Sigmoid colon (tissue), 7 donors: Measurements from ENCODE around the gene CD34. TPM values are rescaled to one million over a fixed set of nuclear protein-coding genes. Genes with fewer than 3 reads are reported as not detected.
A peak's percentile ranks its signal among the peaks of the same experiment; 100 is the strongest.

ENCODE experiments used
- DNase-seq: peaks from one replicate; pipeline ENCODE4 v3.0.0-alpha.2; 2019
- H3K27ac ChIP-seq, 4 donors: fragments of 200-600 bp; sonication (generic); one replicate each; pipeline ENCODE4 v1.5.1; 2016 to 2019; ENCODE audit warnings: mild to moderate bottlenecking in 1 of 4
- H3K27me3 ChIP-seq, 3 donors: fragments of 200-600 bp; sonication (generic); one replicate each; pipeline ENCODE4 v1.5.1; 2019; ENCODE audit warnings: mild to moderate bottlenecking in 1 of 3
- H3K36me3 ChIP-seq, 4 donors: fragments of 200-600 bp; sonication (generic); one replicate each; pipeline ENCODE4 v1.5.1; 2016 to 2019
- H3K4me1 ChIP-seq, 4 donors: fragments of 200-600 bp; sonication (generic); one replicate each; pipeline ENCODE4 v1.5.1; 2017 to 2019
- H3K4me3 ChIP-seq, 4 donors: fragments of 200-600 bp; sonication (generic); one replicate each; pipeline ENCODE4 v1.5.1; 2017 to 2019; ENCODE audit warnings: mild to moderate bottlenecking in 2 of 4, moderate library complexity in 1 of 4
- H3K9me3 ChIP-seq, 4 donors: fragments of 200-600 bp in 3 of 4; sonication (generic) in 3 of 4; one replicate each; pipeline versions ENCODE4 v1.5.1 to v1.6.1; 2013 to 2019
- EP300 ChIP-seq, 4 donors: sonication (generic); formaldehyde crosslinking; IDR thresholded peaks; one replicate each; pipeline ENCODE4 v1.6.1; 2017; ENCODE audit warnings: antibody characterized with exemption in 4 of 4
- POLR2A ChIP-seq, 2 donors: fragments of 450-650 bp; IDR thresholded peaks; one replicate each; pipeline ENCODE4 v1.6.1; 2016; ENCODE audit warnings: antibody characterized with exemption in 2 of 2, mild to moderate bottlenecking in 2 of 2, moderate library complexity in 2 of 2
- POLR2AphosphoS5 ChIP-seq, 4 donors: sonication (generic); formaldehyde crosslinking; IDR thresholded peaks; one replicate each; pipeline ENCODE4 v1.6.1; 2017; ENCODE audit warnings: antibody characterized with exemption in 4 of 4
- WGBS, 2 donors: extraction: QIAGEN DNeasy Blood & Tissue Kit; methylation state at CpG; one replicate each; pipeline ENCODE4 v1.1.7; 2013; 5-methylcytosine and 5-hydroxymethylcytosine counted together
- intact Hi-C: fragments of 100-400 bp; cut with DNase I; formaldehyde crosslinking; loops from one replicate; pipeline ENCODE4 v1.15.1; 2023
- polyA plus RNA-seq, 3 donors: library from polyadenylated mRNA; stranded (reverse); fragments of 200-250 nt; gene quantifications; one replicate each; pipeline ENCODE4 v1.2.3, GENCODE V29; 2013
- total RNA-seq, 4 donors: library from RNA; depleted of rRNA; stranded (reverse); fragments of >200 nt; gene quantifications; one replicate each; pipeline ENCODE4 v1.1.0, GENCODE V29; 2016
- TF ChIP-seq, protein P1 (sequence below), 4 experiments: fragments of 450-650 bp in 3 of 4; fragments of 200-600 bp in 1 of 4; IDR thresholded peaks; one replicate each; pipeline ENCODE4 v1.5.1; 2016 to 2019; ENCODE audit warnings: antibody characterized with exemption in 4 of 4, mild to moderate bottlenecking in 3 of 4, moderate library complexity in 2 of 4
- donor health status: healthy with polysubstance abuse.
- donor health status: Bipolar disorder and iron deficiency.
- donor health status: healthy.

The CD34 gene
- total and polyA plus RNA-seq, 7 donors: 1.8 to 58.7 (median 15.9) TPM

DNA sequence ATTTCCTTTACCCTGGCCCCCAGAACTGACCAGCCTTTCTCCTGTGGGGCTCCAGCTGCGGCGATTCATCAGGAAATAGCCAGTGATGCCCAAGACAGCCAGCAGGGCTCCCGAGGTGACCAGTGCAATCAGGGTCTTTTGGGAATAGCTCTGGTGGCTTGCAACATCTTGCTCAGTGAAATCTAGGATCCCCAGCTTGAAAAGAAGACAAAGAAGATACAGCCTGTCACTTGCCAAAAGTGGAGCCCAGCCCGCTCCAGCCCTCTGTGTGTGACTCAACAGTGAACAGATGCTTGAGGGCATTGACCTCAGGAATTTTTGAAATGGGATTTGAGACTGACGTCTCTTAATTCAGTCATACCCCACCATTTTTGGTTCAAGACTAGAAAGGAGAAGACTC, 22.3 kb downstream of the CD34 start:
- no peaks in the 10 kb centered on the region for H3K9me3 ChIP-seq
- no peak for TF ChIP-seq EP300 (IDR thresholded peaks at IDR 0.05)
- TF ChIP-seq, protein P1, sequence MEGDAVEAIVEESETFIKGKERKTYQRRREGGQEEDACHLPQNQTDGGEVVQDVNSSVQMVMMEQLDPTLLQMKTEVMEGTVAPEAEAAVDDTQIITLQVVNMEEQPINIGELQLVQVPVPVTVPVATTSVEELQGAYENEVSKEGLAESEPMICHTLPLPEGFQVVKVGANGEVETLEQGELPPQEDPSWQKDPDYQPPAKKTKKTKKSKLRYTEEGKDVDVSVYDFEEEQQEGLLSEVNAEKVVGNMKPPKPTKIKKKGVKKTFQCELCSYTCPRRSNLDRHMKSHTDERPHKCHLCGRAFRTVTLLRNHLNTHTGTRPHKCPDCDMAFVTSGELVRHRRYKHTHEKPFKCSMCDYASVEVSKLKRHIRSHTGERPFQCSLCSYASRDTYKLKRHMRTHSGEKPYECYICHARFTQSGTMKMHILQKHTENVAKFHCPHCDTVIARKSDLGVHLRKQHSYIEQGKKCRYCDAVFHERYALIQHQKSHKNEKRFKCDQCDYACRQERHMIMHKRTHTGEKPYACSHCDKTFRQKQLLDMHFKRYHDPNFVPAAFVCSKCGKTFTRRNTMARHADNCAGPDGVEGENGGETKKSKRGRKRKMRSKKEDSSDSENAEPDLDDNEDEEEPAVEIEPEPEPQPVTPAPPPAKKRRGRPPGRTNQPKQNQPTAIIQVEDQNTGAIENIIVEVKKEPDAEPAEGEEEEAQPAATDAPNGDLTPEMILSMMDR (IDR thresholded peaks at IDR 0.05): no peak
- no peak for TF ChIP-seq POLR2A (IDR thresholded peaks at IDR 0.05)
- no peak for TF ChIP-seq POLR2AphosphoS5 (IDR thresholded peaks at IDR 0.05)
- no peaks in the 10 kb centered on the region for H3K27me3 ChIP-seq
- H3K4me3 ChIP-seq: no peak overlapping the region
- DNase-seq: peak; percentile 82
- intact Hi-C loops: loop anchor here (5.0 kb wide), 1 partner anchor 359 kb away; no protein-coding TSS in a partner anchor
- H3K36me3 ChIP-seq: no peaks in the 10 kb centered on the region
- H3K4me1 ChIP-seq: peaks cover 0 to 62% (median 35%) of the 10 kb centered on the region in 4 donors
- WGBS, 2 donors: 81 to 85% methylated on average over 5 of the region's 5 CpGs
- H3K27ac ChIP-seq: peak overlapping the region; percentile 63 to 76 (median 71)

DNA sequence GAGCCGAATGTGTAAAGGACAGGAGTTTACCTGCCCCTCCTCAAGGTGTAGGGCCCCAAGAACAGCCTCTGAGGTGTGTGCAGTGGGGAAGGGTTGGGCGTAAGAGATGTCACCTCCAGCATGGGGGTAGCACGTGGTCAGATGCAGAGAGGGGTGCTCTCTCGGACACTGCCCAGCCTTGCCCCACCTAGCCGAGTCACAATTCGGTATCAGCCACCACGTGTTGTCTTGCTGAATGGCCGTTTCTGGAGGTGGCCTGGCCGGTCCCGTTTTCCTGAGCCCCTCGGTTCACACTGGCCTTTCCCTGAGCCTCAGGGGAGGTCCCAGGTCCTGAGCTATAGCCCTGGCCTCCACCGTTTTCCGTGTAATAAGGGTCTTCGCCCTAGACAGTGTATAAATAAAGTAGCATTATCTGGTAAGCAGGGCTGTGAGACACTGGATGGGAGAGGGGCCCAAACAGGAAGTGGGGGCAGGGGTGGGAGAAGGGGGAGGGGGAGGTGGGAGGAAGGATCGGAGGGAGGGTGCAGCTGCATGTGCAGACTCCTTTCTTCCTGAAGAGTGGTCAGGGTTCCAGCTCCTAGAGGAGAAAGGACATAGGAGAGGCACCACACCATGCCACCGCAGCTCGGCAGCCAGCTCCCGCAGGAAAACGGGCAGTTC, 23.3 kb downstream of the CD34 start:
- H3K4me3 ChIP-seq: no peak overlapping the region
- intact Hi-C loops: loop anchor here (5.0 kb wide), 1 partner anchor 360 kb away; no protein-coding TSS in a partner anchor
- peaks cover 0 to 62% (median 36%) of the 10 kb centered on the region in 4 donors for H3K4me1 ChIP-seq
- 76 to 88% methylated on average over 19 of the region's 19 CpGs for WGBS, 2 donors
- no peaks in the 10 kb centered on the region for H3K27me3 ChIP-seq
- H3K36me3 ChIP-seq: no peaks in the 10 kb centered on the region
- no peaks in the 10 kb centered on the region for H3K9me3 ChIP-seq
- peak overlapping the region; percentile 19 to 76 (median 71) for H3K27ac ChIP-seq
- TF ChIP-seq, protein P1 (IDR thresholded peaks at IDR 0.05): no peak
- TF ChIP-seq POLR2AphosphoS5 (IDR thresholded peaks at IDR 0.05) (no peak), POLR2A (IDR thresholded peaks at IDR 0.05) (no peak), EP300 (IDR thresholded peaks at IDR 0.05) (no peak)
- DNase-seq: no peak

DNA sequence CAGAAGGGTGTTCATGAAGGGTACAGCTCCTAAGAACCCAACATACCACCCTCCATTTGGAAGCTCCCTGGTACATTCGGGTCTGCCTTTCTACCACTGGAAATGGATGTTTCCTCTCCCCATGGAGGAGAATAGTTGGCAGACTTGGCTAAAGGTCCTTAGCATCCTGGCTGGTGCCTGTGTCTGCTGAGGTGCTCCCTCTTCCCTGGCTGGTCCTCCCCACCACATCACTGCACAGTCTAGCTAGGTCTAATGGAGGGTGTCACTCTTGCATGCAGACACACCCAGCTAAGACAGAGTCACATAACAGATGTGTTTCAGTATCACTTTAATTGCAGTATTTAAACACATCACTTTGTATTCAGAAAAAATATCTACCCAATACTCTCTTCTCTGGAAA, 24.7 kb downstream of the CD34 start:
- Histone ChIP-seq H3K9me3 (no peaks in the 10 kb centered on the region), H3K36me3 (no peaks in the 10 kb centered on the region), H3K27ac (peak overlapping the region; percentile 30 to 76 (median 41)), H3K4me3 (no peak overlapping the region), H3K4me1 (peaks cover 0 to 62% (median 31%) of the 10 kb centered on the region in 4 donors), H3K27me3 (no peaks in the 10 kb centered on the region)
- TF ChIP-seq EP300 (IDR thresholded peaks at IDR 0.05) (no peak), POLR2AphosphoS5 (IDR thresholded peaks at IDR 0.05) (no peak), POLR2A (IDR thresholded peaks at IDR 0.05) (no peak)
- TF ChIP-seq, protein P1 (IDR thresholded peaks at IDR 0.05): no peak
- 86 to 87% methylated on average over 1 of the region's 1 CpG for WGBS, 2 donors
- intact Hi-C loops: loop anchor here (5.0 kb wide), 1 partner anchor 361 kb away; no protein-coding TSS in a partner anchor
- DNase-seq: no peak

DNA sequence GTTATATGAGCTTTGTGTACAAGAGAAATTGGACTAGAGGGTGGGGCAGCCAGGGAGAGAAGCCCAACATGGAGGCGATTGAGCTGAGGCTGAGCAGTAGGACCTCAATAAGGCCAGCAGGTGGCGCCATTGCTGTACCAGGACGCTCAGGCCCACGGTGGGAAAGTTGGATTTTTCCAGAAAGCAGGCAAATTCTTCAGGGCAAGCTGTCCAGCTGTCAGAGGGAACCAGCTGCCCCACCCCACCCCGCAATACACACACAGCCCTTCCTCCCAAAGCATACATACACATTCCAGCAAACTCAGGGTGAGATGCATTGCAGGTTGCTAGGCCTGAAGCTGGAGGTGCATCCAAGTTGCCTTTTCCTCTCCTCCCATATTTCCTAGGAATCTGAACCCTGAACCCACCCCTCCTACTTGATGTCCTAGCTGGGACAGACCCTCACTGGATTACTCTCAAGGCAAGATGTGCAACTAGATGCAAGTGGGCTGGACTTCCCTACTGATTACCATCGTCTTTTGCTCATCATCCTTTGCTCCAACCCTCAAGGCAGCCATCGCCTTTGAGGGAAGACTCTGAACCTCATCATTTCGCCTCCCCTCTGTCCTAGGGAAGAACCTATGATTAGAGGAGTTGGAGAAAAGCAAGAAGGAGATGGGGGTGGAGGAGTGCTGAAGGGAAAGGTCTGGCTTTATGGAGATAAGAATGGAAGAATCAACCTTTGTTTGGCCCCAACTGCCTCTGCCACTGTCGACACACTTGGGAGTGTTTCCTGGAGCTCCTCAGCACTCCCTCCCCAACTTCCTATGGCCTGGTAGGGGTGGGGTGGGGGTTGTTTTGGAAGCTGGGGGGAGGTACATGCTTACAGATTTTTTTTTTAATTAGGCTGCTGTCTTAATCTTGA, 25.5 kb downstream of the CD34 start:
- TF ChIP-seq POLR2AphosphoS5 (IDR thresholded peaks at IDR 0.05) (peak in 2 of 4 donors; percentile 26 to 36), POLR2A (IDR thresholded peaks at IDR 0.05) (no peak), EP300 (IDR thresholded peaks at IDR 0.05) (no peak)
- TF ChIP-seq, protein P1 (IDR thresholded peaks at IDR 0.05): peak; percentile 91 to 97 (median 96)
- peak; percentile 93 for DNase-seq
- Histone ChIP-seq H3K9me3 (no peaks in the 10 kb centered on the region), H3K4me3 (no peak overlapping the region), H3K27me3 (no peaks in the 10 kb centered on the region), H3K27ac (peak overlapping the region; percentile 28 to 60 (median 41)), H3K36me3 (no peaks in the 10 kb centered on the region), H3K4me1 (peaks cover 0 to 55% (median 23%) of the 10 kb centered on the region in 4 donors)
- intact Hi-C loops: loop anchor here (1.0 to 5.0 kb wide), 2 partner anchors 78 to 362 kb away; no protein-coding TSS in a partner anchor
- WGBS, 2 donors: 25 to 29% methylated on average over 9 of the region's 9 CpGs
